ENCODE measurements around the gene SLC35F5.
A peak's percentile ranks its signal among the peaks of the same experiment; 100 is the strongest.
"Not testable (repeated sequence)": the region's sequence is repeated elsewhere in the genome, so short reads cannot be mapped to it uniquely, and the experiment has no call there.

Gene SLC35F5, protein sequence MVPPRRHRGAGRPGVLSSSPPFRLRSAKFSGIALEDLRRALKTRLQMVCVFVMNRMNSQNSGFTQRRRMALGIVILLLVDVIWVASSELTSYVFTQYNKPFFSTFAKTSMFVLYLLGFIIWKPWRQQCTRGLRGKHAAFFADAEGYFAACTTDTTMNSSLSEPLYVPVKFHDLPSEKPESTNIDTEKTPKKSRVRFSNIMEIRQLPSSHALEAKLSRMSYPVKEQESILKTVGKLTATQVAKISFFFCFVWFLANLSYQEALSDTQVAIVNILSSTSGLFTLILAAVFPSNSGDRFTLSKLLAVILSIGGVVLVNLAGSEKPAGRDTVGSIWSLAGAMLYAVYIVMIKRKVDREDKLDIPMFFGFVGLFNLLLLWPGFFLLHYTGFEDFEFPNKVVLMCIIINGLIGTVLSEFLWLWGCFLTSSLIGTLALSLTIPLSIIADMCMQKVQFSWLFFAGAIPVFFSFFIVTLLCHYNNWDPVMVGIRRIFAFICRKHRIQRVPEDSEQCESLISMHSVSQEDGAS

DNA sequence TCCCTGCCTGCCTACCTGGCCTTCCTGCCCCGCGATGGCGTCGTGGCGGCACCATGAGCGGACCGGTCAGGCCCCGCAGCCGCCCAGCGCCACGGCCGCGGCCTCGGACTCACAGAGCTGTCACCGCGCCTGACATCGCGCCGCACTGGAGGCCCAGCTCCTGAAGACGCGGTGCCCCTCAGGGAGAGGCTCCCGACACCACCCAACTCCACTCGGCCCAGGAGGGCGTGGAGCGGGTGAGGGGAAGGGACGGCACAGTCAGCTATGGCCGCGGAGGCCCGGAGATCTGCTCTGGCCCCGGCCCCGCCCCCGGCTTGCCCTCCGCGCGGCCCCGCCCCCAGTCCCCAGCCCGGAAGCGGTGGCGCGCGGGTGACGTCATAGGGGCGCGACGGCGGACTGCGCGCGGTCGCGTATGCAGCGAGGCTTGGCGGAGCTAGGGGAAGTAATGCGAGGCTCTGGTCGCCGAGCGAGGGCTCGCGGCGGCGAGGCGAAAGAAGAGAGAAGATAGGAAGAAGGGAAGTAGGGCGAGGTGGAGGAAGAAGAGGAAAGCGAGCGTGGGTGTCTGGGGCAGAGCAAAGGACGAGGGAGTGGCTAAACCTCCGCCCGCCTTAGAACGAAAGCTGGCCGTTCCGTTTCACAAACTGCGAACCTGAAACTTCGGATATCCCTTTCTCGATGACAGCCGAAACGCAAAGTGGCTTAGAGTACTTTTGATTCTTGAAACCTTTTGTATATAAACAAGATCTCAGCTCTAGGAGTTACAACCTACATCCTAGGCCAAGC, at the start of gene SLC35F5:
Gene SLC35F5, minus strand, starts transcription at position 288 of the 783 bp plus-strand sequence. Its CDS starts 233 bp downstream, at position 55.
- DNase-seq (ENCODE audit: low read depth): peak; percentile 92

DNA sequence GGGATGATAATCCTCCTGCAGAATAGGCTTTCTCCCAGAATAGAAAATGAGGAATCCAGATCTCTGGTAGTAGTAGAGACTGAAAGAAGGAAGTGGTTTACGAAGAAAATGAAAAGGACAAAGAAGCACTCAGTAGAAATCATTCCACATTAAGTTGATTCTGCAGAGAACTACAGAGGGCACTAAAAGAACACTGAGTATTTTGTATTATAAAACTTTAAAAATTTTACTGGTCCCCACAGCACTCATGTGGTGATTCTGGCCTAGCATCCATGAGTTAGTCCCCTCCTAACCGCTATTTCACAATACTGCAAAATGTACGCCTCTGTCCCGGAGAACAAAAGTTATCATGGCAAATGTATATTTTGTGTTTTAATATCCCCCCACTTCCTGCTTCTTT, 42.9 kb upstream of the SLC35F5 start:
- no peak for DNase-seq (ENCODE audit: low read depth)

DNA sequence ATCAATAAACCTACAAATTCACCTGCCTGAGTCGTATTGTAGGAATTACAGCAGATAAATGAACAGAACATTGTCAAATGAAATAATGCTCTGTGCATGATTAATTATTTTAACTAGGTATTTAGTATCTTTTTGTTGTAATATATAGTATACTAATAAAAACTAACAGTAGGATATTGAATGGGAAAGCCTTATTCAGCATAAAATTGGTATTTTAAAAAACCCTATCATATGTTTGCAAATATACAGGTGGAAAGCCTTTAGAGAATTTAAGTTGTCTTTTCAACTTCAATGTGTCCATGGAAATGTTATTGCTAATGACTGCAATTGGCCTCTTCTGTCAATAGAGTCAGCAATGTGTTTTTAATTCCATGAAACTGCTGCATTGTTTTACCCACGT, 40.8 kb upstream of the SLC35F5 start:
- DNase-seq (ENCODE audit: low read depth): no peak

DNA sequence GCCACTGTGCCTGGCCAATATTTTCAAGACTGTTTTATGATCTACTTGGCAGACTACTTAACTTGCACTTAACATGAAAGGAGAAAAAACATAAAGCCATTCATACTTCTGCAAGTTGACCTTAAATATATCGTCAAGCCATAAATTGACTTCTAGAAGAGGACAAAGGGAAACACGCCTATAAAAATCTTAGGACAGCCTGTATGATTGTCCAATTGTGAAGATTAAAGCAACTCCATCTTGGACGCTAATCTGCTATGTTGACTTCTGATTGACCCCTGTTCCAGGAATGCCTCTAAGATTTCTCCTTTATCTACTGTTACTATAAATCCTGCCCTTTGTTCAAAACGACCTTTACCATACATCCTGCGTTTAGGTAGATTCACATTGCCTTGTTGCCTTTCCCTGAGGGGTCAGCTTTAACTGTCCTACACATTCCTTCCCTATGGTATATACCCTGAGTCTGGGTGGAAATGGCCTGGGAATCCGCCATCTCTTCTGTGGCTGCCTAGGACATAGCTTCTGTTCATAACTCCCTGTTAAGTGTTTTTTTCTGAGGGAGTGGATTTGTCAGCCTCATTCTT, 40.2 kb upstream of the SLC35F5 start:
- no peak for DNase-seq (ENCODE audit: low read depth)

DNA sequence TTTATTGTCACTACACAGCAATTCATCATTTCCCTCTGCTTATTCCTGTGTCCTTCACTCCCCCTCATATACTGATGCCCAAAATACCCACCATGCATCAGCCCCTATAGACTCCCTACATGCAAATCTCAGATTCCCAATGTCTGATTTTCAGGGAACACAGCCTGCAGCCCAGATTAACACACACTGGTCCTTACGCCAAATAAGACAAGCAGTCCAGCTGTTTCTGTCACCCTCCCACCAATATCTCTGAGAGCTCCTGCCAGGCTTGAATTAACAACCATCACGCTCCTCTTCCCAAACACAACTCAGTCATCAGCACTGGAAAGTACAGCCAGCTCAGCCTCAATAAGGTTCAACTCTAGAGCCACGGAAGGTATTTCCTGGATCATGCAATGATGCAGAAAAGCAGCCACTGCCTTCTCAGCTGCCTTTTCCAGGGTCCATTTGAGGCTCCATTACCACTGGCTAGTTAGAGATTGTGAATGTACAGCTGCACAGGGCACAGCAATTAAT, 39.0 kb upstream of the SLC35F5 start:
- DNase-seq (ENCODE audit: low read depth): no peak

DNA sequence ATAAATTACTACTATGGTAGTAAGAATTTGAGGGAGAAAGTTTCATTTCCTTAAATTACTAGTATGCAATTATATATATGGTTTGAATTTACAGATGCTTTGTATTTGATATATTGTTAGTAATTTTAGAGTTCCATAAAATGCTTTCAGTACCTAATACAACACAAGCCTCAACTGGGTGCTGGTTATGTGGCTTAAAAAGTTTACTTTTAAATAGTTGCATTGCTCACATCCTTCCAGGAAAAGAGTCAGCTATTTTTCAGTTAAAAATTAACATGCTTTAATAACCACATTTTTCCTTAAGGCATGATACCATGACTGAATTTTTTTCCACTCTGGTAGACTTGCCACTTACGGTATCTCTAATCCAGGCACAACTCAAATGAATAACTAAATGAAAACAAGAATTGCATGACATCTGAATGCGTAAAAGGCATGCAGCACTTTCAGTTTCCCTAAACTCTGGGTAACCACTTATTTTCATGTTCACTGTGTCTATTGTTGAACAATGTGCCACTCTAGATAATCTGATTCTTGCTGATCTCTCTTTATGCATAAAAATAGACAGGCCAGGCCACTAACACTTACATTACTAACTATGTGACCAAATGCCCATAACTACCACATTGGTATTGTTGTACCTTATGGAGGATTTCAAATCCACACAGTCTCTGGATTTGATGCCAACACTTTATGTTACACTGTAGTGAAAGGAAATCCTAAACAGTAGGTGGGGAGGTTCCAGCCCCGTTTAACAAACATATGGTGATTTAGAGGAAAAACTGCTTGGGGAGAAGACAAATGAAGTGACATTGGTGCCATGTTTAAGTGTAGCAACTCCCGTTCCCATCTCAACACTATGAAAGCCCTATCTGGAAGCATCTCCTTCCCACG, 35.5 kb upstream of the SLC35F5 start:
- no peak for DNase-seq (ENCODE audit: low read depth)

DNA sequence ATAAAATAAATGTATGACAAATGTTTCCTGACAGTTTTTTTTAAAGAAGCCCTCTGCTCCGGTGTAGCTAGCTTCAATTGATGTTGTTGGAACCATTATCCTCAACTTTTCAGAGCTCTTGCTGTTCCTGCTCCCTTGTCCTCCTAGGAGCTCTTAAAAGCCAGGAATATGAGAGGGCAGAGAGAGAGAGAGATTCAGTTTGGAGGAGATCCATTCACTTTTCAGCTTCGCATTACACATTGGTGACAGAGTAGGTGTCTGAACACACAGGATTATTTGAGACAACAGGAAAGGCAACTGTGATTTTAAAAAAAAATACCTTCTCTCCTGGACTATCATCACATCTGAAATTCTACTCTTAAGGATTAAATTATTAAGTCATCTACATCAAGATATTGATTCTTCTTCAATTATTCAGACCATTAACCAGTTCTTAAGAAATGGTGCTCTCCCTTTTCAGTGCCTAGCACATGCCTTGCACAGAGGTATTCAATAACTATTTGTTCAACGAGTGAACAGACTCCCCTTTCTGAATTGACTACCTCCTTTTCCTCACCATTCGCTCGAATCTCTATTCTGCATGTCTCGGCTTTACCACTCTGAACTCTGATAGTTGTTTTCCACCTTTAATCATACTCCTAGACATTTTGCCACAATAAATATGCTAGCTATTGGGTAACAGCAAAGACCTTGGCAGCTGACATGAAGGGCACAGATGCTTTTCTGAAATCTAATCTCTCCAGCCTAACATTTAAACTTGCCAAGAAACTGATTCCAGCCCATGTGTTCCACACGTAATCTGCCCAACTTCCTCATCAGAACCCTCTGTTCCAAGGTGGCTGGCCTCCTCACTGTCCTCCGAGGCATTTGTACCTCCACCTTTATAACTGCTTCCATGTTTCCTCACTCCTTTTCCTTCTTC, 28.6 kb upstream of the SLC35F5 start:
- no peak for DNase-seq (ENCODE audit: low read depth)

DNA sequence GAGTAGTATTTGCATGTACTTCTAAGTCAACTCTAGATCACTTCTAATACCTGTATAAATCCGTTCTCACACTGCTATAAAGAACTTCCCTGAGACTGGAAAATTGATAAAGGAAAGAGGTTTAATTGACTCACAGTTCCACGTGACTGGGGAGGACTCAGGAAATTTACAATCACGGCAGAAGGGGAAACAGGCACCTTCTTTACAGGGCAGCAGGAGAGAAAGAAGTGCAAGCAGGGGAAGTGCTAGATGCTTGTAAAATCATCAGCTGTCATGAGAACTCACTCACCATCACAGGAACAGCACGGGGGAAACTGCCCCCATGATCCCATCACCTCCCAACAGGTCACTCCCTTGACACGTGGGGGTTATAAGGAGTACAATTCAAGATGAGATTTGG, 24.0 kb upstream of the SLC35F5 start:
- no peak for DNase-seq (ENCODE audit: low read depth)

DNA sequence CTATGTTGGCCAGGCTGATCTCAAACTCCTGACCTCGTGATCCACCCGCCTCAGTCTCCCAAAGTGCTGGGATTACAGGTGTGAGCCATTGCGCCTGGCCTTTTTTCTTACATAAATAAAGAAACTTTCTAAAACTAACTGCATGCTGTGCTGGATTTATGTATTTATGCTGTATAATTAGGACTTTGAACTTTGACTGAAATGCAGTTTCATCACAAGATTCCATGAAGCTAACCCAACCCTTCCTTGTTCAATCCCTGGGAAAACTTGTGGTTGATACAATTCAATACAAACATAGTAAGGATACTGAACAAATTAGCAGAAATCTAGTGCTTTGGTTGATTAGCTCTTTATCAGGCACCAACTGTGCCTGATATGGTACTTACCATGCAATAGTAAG, 20.9 kb upstream of the SLC35F5 start:
- no peak for DNase-seq (ENCODE audit: low read depth)

DNA sequence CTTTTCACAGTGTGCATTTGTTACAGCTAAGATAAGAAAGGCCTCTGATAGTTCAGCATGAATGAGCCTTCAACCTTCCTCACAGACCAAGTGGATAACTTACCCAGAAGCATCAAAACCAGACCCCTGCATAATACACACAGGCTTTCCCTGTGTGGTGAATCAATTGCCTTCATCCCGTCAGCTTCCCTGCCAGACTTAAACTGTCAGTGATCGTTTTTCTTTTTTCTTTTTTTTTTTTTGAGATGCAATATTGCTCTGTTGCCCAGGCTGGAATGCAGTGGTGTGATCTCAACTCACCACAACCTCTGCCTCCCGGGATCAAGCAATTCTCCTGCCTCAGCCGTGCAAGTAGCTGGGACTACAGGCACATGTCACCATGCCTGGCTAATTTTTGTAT, 20.5 kb upstream of the SLC35F5 start:
- DNase-seq (ENCODE audit: low read depth): no peak

DNA sequence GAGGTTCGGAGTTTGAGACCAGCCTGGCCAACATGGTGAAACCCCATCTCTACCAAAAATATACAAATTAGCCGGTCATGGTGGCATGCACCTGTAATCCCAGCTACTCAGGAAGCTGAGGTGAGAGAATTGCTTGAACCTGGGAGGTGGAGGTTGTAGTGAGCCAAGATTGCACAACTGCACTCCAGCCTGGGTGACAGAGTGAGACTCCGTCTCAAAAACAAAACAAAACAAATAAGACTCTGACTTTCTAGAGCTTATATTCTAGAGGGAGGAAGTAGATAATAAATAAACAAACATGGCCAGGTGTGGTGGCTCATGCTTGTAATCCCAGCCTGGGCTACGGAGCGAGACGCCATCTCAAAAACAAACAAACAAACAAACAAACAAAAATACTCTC, 18.2 kb upstream of the SLC35F5 start:
- DNase-seq (ENCODE audit: low read depth): not testable (repeated sequence)

DNA sequence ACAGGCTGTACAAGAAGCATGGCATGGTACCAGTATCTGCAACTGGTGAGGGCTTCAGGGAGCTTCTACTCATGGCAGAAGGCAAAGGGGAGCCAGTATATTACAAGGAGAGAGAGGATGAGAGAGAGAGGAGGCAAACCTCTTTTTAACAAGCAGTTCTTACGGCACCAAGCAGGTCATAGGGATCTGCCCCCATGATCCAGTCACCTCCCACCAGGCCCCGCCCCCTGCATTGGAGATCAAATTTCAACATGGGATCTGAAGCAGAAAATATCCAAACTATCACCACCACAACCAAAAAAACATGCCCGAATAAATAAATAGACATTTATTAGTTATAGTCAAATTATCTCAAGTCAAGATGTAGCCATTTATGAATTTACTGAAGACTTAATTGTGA, 14.5 kb upstream of the SLC35F5 start:
- no peak for DNase-seq (ENCODE audit: low read depth)

DNA sequence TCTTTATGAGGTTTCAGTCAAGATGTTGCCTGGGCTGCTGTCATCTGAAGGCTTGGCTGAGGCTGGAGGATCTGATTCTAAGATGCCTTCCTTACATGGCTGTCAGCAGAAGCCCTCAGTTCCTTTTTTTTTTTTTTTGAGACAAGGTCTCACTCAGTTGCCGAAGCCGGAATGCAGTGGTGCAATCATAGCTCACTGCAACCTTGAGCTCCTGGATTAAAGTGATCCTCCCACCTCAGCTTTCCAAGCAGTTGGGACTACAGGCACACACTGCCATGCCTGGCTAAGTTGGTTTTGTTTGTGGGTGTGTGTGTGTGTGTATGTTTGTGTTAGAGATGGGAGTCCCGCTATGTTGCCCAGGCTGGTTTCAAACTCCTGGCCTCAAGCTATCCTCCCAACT, 13.1 kb upstream of the SLC35F5 start:
- DNase-seq (ENCODE audit: low read depth): no peak

DNA sequence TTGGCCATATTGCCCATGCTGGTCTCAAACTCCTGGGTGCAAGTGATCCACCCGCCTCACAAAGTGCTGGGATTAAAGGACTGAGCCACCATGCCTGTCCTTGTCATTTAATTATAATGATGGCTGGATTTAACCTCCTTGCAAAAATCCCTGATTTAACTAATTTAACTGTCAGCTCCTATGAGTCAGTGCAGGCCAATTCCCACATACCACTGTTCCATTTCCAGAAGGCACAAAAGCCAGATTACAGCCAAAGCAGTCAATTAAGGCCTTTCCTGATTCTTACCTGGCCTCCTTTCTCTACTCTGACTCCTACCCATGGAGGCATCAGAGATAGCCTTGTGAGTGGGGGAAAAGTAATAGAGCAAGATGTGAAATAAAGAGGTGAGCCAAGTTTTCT, 12.3 kb upstream of the SLC35F5 start:
- DNase-seq (ENCODE audit: low read depth): no peak

DNA sequence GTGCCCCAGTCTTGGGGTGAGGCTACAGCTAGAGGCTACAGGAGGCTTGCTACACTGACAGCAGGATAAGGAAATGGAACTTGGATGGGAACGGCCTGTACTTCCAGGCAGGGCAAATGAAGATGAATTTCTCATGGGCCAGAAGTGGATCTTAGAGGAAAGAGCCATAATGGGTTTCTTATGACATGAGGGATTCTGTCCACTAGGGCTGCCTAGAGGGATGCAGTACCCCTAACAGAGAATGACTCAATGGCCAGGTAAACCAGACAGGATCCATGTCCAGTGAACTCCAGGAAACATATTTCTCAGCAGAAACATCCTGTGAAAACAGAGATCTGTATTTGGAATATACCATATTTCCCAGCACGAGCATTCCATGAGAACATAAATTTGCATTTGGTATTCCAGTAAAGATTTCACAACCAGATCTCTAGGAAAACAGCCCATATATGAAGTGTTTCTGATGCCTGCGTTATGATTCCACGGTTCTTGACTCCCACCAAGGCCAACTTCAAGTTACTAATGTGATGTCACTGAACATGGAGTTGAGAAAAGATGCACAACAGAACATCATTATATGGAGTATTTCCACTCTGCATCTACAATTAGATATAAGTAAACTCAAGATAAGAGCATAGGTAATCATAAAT, 11.5 kb upstream of the SLC35F5 start:
- DNase-seq (ENCODE audit: low read depth): no peak

DNA sequence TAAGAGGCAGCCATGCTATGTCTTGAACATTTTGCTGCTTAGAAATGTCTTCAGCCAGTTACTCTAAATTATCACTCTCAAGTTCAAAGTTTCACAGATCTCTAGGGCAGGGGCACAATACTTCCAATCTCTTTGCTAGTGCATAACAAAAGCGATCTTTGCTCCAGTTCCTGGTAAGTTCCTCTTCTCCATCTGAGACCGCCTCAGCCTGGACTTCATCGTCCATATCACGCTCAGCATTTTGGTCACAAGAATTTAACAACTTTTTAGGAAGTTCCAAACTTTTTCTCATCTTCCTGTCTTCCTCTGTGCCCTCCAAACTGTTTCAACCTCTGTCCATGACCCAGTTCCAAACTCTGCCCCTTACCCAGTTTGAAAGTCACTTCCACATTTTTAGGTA, 8.8 kb upstream of the SLC35F5 start:
- DNase-seq (ENCODE audit: low read depth): no peak

DNA sequence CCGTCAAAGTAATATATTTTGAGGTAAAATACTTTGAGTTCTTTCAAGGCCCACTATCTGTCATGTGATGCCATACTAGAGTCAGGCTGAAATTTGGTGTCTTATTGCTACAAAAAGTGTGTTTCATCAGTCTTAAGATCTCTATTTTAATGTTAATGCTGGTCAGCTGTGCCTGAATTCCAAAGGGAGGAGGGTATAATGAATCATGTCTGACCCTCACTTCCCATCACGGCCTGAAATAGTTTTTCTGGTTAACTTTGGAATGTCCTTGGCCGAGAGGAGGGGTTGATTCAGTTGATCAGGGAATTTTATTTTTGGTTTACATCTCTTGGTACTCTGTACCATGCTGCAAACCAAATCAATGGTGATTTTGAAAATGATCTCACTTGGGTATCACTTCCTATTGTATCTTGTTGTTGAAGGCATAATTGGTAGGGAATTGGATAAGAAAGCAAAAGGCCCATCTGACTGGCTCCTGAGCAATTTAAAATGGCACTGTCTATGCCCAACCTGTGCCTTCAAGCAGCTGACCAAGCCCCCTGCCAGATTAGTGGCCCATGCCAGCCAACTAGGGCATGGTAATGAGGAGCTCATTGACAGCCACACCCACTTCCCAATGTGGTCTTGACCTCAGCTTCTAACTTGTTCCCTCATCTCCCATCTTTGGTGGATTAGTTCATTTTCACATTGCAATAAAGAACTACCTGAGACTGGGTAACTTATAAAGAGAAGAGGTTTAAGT, 6.1 kb upstream of the SLC35F5 start:
- no peak for DNase-seq (ENCODE audit: low read depth)

DNA sequence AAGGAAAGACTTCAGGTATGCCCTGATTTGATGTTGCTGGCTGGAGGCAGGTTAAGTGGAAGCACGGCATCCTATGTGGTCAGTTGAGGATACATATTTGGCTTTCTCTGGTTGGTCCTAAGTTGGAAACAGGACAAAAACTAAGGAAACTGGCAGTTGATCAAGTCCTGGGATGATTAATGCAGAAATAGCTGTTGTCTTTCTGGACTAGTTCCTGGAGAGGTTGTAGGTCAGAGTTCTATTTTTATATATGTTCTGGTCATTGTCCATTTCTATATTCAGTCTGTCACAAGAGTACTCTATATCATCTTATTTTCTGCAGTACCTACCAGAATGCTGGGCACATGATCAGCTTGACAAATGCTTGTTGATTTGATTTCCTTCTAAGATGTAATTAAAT, 4.0 kb upstream of the SLC35F5 start:
- DNase-seq (ENCODE audit: low read depth): no peak

DNA sequence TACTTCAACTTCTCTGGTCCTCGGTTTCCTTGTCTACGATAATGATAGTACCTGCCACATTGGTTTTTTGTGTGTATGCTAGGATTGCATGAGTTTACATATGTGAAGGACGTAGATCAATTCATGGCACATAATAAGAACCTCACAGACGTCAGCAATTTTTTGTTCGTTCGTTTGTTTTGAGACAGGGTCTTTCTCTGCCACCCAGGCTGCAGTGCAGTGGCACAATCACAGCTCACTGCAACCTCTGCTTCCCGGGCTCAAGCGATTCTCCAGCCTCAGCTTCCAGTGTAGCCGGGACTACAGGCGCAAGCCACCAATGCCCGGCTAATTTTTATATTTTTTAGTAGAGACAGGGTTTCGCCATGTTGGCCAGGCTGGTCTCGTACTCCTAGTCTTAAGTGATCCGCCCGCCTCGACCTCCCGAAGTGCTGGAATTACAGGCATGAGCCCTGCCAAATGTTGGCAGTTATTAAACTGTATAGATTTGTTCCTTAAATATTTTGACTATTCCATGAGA, 756 bp upstream of the SLC35F5 start:
- no peak for DNase-seq (ENCODE audit: low read depth)

All from activated T-helper 1 cell treated with Interleukin-2 at 50 U/mL for 16 hours (primary cell).